Nephron progenitor cell (in vitro differentiated cells): ENCODE data around the gene ATG2B.

Experiments
- DNase-seq: peaks from one replicate; pipeline ENCODE4 v3.0.0; 2021
- H3K27ac Mint-ChIP-seq: 2 replicates; pipeline ENCODE4 v1.8.0; 2021; ENCODE audit warnings: mild to moderate bottlenecking, moderate library complexity, mixed read lengths
- H3K27me3 Mint-ChIP-seq: 2 replicates; pipeline ENCODE4 v1.8.0; 2021; ENCODE audit warnings: mild to moderate bottlenecking, low read depth, mixed read lengths; ENCODE audit not compliant: poor library complexity
- H3K36me3 Mint-ChIP-seq: 2 replicates; pipeline ENCODE4 v1.8.0; 2021; ENCODE audit warnings: low read depth, mixed read lengths
- H3K4me1 Mint-ChIP-seq: 2 replicates; pipeline ENCODE4 v1.8.0; 2021; ENCODE audit warnings: mixed read lengths
- H3K4me3 Mint-ChIP-seq: 2 replicates; pipeline ENCODE4 v1.8.0; 2021; ENCODE audit warnings: mild to moderate bottlenecking, moderate library complexity, mixed read lengths
- H3K9me3 Mint-ChIP-seq: 2 replicates; pipeline ENCODE4 v1.8.0; 2021; ENCODE audit warnings: mild to moderate bottlenecking, moderate library complexity, mixed read lengths
- CTCF ChIP-seq: fragments of 200-600 bp; sonication (generic); IDR thresholded peaks from 2 replicates; pipeline ENCODE4 v1.5.0; 2021; ENCODE audit warnings: antibody characterized with exemption

ATG2B gene

DNA sequence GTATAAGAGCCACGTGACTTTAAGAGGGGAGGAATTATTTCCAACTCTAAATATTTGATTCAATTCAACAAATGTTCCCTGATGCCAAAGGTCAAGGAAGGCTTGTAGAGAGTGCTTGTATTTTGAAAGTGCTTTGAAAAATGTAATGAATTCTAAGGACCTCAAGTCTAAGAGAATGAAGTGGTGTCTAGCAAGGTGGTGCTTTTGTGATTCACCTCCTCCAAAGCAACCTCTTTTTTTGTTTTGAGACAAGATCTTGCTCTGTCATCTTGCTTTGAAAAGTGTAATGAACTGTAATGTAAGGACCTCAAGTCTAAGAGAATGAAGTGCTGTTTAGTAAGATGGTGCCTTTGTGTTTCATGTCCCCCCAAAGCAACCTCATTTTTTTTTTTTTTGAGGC is 42.5 kb upstream of the ATG2B start:
- no peaks in the 10 kb centered on the region for H3K36me3 Mint-ChIP-seq
- DNase-seq, result no peak
- no peak for TF ChIP-seq CTCF

GRCh38 chr14:96403409-96403808 is 40.3 kb upstream of the ATG2B start:
- Mint-ChIP-seq H3K36me3 (no peaks in the 10 kb centered on the region), H3K9me3 (no peaks in the 10 kb centered on the region), H3K4me1 (peaks cover 2% of the 10 kb centered on the region), H3K27me3 (no peaks in the 10 kb centered on the region), H3K27ac (no peak overlapping the region), H3K4me3 (no peak overlapping the region)
- no peak for TF ChIP-seq CTCF
- DNase-seq, result no peak

More for the DNA sequence above, 42.5 kb upstream of the ATG2B start:
- Mint-ChIP-seq H3K27ac (no peak overlapping the region), H3K4me1 (peaks cover 4% of the 10 kb centered on the region), H3K27me3 (no peaks in the 10 kb centered on the region), H3K9me3 (no peaks in the 10 kb centered on the region), H3K4me3 (no peak overlapping the region)

GRCh38 chr14:96400495-96400894 is 37.4 kb upstream of the ATG2B start:
- H3K4me1 Mint-ChIP-seq, result peaks cover 7% of the 10 kb centered on the region
- TF ChIP-seq CTCF, result no peak
- no peaks in the 10 kb centered on the region for H3K36me3 Mint-ChIP-seq
- H3K9me3 Mint-ChIP-seq, result no peaks in the 10 kb centered on the region
- no peak for DNase-seq
- peaks cover 5% of the 10 kb centered on the region for H3K27me3 Mint-ChIP-seq
- no peak overlapping the region for H3K27ac Mint-ChIP-seq
- H3K4me3 Mint-ChIP-seq, result no peak overlapping the region

GRCh38 chr14:96399405-96399804 is 36.3 kb upstream of the ATG2B start:
- no peaks in the 10 kb centered on the region for H3K36me3 Mint-ChIP-seq
- DNase-seq, result no peak
- no peak overlapping the region for H3K27ac Mint-ChIP-seq
- TF ChIP-seq CTCF, result no peak
- no peaks in the 10 kb centered on the region for H3K9me3 Mint-ChIP-seq
- peaks cover 11% of the 10 kb centered on the region for H3K27me3 Mint-ChIP-seq
- no peak overlapping the region for H3K4me3 Mint-ChIP-seq
- H3K4me1 Mint-ChIP-seq, result peaks cover 7% of the 10 kb centered on the region

DNA sequence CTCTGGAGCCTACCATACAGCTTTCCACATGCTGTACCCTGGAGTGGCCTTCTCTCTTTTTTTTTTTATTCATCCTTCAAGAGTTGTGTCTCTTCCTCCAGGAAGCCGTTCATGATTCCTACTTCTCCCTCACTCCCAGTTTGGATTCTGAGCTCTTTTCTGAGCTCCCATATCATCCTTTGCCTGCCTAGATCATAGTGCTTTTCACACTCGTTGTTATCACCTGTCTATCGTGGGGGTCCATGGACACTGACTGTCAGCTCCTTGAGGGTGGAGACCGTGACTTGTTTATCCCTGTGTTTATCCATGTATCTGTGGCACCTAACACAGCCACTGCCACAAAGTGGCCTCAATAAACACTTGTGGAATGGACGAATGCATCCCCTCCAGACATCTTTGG is 35.8 kb upstream of the ATG2B start:
- peaks cover 7% of the 10 kb centered on the region for H3K4me1 Mint-ChIP-seq
- no peak for DNase-seq
- H3K9me3 Mint-ChIP-seq, result no peaks in the 10 kb centered on the region
- no peak overlapping the region for H3K27ac Mint-ChIP-seq
- peaks cover 11% of the 10 kb centered on the region for H3K27me3 Mint-ChIP-seq
- H3K36me3 Mint-ChIP-seq, result no peaks in the 10 kb centered on the region
- no peak overlapping the region for H3K4me3 Mint-ChIP-seq
- TF ChIP-seq CTCF, result no peak

- H3K27me3 Mint-ChIP-seq, result peaks cover 11% of the 10 kb centered on the region
- H3K4me1 Mint-ChIP-seq, result peaks cover 7% of the 10 kb centered on the region
- H3K27ac Mint-ChIP-seq, result no peak overlapping the region
- TF ChIP-seq CTCF, result no peak
- no peaks in the 10 kb centered on the region for H3K9me3 Mint-ChIP-seq
- no peak for DNase-seq
- no peaks in the 10 kb centered on the region for H3K36me3 Mint-ChIP-seq
- no peak overlapping the region for H3K4me3 Mint-ChIP-seq
Observed at GRCh38 chr14:96398432-96398831, 35.3 kb upstream of the ATG2B start.
